Fibroblast of skin of left biceps (primary cell): ENCODE results near the gene DUS1L.

ENCODE experiments used
- DNase-seq, 2 experiments: peaks; one replicate each; pipeline ENCODE4 v3.0.0-alpha.2; 2013; ENCODE audit warnings: low read depth in 2 of 2

DUS1L gene

DNA sequence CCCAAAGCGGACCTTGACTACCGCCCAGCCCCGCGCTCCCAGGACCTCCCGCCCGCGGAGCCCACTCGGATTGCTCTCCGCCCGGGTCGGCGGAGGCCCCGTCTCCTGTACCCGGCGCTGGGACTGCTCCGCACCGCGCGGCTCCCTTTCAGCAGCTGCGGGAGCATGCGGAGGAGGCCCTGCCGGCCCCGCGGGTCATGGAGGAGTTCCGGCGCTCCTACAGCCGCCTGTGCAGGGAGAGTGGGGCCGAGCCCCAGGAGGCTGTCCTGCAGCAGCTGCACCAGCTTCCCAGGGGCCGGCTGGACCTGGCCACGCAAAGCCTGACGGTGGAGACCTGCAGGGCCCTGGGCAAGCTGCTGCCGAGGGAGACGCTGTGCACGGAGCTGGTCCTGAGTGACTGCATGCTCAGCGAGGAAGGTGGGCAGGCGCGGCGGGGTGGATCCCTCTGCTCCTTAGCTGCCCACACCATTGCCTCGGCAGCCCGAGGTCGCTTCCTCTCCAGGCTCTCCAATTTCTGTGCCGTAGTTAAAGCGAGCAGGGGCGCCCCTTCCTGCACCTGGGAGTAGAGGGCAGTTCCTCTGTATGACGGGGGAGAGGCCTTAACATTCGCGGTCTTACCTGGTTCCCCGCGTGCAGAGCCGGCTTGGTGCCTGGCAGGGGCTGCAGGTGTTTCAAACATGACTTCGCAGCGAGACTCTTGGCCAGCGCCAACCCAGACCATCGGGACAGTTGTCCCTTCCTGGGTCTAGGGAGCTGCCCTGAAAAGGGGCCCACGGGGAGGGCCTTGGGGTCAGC lies 42.0 kb downstream of the DUS1L start:
- DNase-seq = no peak

DNA sequence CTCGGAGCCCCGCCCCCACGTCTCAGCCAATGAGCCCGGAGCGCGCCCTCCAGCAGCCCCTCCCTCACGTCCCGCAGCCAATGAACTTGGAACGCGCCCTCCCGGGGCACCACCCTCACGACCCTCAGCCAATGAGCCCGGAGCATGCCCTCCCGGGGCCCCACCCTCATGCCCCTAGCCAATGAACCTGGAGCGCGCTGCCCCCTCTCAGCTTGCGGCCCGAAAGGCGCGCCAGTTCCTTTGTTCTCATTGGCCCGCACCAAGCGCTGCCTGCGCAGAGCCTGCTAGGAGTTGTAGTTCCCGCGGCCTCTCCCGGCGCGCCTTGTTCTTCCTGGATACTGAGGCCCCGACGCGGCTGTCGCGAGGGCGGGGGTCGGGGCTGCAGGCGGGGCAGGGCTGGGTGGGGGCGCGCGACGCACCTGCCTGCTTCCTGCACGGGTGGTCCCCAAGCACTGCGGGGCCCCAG lies 42.6 kb downstream of the DUS1L start, which contains the start of gene LRRC45:
Gene LRRC45 (plus strand): TSS at position 325 of the 466 bp plus-strand sequence. CDS start 339 bp downstream, outside the sequence.
- peak; percentile 99 for DNase-seq

DNA sequence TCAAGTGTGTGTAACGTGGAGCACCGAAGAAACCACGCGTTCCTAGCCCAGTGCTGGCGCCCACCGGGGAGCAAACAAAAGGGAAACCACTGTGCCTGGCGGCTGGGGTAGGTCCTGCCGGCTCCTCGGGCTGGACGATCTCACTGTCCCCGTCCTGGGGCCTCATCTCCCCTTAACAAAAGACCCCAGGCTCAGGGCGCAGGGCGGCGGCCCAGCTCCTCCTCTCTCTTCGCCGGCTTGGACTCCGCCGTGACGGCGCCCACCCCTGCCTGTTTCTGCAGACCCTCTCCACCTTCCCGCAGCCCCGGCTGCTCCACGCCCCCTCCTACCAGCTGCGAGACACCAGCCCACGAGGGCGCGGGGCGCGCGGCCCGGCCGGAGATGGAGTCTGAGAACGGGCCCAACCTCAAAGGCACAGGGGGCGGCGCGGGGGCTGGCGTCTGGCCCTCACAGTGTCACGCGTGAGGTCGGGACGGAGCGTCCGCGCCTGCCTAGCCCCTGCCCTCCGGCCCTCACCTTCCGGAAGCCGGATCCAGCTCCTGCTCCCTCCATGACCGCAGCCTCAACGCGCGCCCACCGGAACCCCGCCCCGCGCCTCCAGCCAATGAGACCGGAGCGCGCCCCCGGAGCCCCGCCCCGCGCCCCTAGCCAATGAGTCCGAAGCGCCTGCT lies 43.2 kb downstream of the DUS1L start, which contains the start of gene CENPX:
Gene CENPX (minus strand): TSS at position 569 of the 671 bp plus-strand sequence. CDS start 17 bp downstream, at position 552.
- DNase-seq = no peak

DNA sequence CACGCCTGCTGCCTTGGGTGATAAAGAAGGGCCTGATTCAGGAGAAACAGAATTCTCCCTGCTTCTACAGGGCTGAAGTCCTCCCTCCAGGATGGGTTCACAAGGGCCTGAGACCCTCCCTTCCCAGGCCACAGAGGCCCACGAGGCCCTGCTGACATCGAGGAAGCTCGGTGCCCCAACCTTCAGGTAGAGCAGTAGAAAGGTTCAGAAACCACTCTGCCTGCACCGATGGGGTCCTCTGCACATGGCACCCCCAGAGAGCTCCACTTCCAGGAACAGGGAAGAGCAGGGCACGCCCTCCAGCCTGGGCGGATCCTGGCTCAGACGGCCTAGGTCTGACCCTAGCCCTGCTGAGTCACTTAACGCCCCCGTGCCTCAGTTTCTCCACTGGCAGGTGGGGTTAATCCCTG lies 43.7 kb downstream of the DUS1L start:
- no peak for DNase-seq

DNA sequence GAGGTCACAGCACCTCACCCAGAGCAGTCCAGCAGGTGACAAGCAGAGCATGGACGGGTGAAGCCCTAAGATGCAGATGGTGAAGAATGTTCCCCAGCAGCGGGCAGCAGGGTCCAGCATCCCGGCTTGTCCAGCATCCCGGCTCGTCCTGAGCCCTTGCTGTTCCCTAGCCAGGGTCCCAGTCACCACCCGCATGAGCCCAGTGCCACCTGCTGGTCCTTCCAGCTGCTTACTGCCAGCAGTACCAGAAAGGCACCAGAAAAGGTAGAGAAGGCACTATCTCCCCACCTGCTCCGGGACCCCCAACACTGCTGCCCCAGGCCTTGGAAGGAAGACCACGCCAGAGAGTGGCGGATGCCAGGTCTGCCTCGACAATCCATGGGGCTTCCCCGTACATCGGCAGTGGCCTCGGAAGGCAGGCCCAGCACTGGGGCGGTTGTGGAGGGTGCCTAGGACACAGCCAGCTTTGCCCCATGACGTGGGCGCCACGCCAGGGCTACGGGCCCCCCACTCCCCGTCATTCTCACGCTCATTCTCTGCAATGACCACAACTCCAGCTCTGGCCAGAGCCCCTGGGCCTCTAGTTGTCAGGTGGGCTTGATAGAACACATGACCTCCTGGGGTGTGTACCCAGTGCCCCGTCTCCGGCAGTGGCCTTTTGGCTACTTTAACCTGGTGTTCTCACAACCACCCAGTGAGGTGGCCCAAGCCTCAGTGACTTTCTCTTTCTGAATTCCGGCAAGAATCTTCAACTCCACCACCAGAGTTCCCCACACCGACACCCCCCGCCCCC lies 44.3 kb downstream of the DUS1L start:
- DNase-seq = peak in 1 of 2 experiments; percentile 14

DNA sequence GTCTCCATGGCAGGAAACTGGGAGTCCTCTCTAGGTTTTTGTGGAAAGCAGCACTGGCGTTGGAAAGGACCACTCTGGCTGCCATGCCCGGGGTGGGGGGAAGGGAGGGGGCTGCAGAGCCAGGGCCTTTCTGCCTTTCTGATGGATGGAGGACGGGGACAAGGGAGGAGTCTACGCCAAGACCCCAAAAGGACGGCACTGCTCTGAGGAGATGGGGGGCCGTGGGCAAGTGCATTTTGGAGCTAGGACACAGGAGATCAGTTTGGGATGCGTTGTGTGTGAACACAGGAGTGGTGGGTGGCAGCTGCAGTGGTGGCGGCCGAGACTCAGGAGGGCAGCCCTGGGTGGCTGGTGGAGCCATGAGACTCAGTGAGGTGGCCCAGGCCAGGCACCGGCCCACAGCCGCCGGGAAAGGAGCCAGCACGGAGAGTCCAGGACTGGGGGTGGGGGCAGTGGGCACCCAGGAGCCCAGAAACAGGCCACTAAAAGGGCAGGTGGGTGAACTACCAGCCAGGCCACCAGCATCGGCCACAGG lies 45.0 kb downstream of the DUS1L start:
- no peak for DNase-seq

DNA sequence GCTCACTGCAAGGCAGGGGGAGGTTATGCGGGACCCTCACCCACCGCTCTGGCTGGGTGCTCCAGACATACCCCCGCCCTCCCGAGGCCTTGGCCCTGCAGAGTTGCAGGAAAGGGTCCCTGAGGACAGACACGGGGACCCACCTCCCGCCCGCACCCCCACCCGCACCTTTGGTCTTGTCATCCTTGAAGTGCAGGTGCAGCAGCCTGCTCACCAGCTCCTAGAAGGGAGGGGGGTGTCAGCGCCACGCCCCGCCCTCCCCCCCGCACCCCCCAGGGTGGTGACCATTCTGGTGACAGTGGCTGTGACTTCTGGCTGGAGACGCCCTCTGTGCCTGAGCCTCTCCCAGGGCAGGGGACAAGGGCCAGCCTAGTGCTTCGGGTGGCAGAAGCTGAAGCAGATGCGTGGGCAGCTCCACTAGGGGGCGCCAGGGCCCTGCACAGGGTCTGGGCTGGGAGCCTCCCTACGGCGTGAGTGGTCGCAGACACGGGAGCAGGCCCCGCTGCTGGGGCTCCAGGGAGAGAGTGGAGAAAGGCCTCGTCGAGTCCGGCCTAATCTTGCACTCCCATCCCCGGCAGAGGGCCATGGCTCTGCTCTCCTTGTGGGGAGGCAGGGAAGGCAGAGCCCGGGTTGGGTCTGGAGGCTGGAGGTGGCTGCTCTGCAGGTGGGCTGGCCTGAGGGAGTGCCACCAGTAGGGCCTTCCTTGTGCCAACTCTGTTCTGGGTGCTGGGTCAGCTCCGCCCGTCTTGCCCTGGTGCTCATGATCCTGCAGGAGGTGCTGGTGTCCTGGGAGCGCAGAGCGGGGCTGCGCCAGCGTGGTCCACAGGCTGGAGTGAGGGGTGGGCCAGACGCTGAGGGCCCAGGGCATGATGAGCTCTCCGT lies 45.7 kb downstream of the DUS1L start:
- no peak for DNase-seq

DNA sequence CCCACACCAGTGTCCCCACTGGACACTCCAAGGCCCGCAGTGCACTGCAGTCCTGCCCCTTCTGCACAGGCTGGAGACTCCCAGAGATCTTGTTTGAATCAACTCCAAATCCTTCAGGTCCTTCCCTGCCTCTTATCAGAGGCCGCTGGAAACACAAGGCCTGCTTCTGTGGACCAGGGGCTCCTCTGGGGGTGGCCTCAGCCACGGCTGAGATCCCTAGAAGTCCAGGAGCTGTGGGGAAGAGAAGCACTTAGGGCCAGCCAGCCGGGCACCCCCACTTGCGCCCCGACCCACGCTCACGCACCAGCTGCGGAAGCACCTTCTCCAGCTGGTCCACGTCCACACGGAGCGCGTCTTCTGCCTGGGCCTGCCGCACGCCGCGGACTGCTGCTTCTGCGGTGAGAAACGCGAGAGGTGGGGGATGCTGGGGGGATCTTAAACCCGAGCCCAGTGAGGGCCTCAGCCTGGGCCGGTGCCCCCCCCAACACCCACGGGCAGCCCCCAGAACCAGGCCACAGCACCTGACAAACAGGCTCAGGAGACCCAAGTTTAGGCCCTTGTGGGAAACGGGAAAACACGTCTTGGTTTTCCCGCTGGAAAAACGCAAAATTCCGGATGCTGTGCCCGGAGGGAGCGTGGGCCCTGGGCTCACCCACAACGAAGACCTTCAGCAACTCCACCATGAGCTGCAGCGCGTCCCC lies 46.5 kb downstream of the DUS1L start:
- no peak for DNase-seq

DNA sequence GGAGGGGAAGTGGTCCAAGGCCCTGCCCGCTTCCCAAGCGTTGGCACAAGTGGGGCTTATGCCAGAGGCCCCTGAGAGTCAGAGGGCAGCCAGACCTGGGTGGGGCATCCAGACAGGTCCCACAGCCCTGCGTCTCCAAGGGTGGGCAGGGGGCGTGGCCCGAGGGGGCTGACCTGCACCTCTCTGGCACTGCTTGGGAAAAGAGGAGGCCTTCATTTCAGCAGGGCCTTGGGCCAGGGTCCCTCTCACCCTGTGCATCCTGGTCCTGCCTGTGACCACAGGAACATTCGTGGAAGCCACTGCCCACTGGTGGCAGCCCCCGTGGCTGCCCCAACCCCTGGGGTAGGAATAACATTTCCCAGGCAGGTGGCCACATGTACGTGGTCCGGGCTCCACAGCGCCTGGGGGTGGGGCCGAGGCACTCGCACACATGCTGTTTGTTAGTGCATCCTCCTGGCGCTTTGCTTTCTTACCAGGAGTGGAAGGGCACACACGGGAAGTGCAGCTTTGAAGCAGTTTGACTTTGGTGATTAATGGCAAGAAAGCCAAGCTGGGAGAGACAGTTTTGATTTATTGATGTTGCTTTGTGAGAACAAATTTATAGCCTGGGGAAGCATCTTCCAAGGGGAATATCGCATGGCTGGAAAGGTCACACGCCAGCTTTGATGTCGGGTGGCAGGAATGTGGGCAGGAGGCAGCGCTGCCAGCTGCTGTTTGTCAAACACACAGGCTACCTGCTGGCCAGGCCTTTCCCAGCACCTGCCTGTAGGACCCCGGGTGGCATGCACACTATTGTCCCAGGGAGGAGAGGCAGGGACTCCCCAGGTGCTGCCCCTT lies 47.2 kb downstream of the DUS1L start:
- no peak for DNase-seq

DNA sequence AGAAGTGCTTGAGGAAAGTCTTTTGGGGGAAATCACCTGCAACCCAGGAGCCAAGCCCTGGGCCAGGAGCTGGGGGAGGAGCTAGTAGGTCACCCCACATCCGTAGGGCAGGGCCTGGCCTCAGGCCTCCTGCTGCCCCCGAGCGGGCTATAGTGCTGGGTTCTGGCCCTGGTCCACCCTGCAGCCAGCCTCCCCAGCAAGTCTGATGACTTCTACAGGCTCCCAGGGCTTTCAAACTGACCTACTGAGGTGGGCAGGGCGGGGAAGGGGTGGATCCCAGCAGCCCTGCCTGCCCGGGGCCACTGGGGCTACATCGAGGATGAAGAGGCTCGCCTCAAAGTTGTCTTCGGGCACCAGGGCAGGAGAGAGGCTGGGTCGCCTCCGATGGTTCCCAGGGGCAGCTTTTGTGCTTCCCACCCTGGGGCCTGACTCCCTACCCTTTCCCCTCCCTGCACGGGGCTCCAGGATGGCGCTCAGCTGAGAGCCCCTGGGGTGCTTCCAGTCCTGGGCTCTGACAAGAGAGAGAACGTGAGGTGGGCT lies 47.9 kb downstream of the DUS1L start:
- DNase-seq = no peak

DNA sequence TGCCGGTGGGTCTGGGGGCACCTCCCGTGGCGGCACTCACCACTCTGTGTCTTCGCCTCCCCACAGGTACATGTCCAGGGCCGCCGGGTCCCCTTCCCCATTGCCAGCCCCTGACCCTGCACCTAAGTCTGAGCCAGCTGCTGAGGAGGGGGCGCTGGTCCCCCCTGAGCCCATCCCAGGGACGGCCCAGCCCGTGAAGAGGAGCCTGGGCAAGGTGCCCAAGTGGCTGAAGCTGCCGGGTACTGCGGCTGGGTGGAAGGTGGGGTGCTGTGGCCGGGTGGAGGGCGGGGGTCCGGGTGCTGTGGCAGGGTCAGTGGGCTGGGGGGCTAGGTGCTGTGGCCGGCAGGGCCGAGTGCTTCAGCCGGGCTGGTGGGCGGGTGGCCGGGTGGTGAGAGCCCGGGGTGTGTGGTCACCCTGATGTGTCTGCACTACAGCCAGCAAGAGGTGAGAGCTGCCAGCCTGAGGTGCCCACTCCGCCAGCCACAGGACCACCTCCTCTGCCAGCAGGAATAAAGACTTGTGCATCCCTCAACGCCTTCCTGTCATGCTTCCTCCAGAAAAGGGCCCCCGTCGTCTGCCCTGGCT lies 48.6 kb downstream of the DUS1L start:
- DNase-seq = no peak

DNA sequence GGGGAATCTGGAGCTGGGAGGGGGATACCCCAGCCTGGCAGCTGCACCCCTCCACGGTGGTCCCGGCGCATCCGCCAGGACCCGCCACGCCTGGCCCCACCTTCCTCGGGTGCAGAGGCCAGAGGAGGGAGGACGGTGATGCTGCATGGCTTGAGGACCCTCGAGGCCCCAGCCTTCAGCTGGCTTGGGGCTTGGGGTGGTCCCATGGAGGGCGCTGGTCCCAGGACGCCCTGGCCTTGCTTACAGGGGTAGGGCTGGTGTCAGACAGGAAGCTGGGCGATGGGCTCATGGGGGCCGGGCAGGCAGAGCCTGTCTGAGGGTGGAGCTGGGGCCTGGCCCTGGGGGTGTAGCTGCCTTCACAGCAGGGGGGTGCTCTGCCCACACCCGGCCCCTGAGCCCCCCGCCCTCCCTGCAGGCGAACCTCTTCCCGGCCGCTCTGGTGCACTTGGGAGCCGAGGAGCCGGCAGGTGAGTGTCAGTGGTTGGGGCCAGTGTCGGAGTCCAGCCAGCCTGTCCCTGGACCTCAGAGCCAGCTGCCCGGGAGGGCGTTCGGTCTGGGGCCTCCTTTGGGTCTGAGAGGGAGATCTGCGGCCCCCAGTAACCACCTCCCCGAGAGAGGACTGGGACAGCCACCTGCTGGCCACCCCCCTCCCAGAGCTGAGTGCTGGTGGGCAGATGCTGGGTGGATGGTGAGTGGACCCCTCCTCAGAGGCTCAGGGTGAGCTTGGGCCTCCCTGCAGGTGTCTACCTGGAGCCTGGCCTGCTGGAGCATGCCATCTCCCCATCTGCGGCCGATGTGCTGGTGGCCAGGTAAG lies 49.3 kb downstream of the DUS1L start:
- DNase-seq = no peak

DNA sequence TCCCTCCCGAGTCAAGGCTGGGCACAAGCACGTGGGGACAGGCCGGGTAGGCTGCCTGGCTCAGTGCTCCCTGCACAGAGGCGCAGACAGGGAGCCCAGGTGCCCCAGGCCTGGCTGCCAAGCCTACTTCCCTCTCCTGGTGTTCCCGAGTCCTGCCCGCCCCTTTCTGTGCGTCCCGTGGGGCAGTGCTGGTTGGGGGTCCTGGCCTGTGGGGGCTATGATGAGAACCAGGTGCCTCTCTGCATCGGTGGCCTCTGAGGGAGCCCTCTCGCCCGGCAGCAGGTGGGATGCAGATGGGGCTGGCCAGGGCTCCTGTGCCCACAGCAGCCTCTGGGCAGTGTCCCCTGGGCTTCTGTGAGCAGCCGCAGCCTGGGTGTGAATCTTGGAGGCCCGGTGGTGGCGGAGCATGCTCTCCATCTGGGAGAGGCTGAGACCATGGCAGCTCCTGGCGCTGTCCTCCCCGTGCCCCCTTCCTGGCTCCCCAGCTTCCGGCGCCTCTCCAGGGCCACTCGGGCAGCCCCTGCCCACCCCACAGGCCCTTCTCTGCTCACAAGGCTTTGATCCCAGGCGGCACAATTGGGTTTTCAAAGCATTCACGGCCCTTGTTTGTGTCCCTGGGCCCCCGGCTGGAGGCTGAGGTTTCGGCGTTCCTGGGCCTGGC lies 50.2 kb downstream of the DUS1L start:
- DNase-seq = no peak

DNA sequence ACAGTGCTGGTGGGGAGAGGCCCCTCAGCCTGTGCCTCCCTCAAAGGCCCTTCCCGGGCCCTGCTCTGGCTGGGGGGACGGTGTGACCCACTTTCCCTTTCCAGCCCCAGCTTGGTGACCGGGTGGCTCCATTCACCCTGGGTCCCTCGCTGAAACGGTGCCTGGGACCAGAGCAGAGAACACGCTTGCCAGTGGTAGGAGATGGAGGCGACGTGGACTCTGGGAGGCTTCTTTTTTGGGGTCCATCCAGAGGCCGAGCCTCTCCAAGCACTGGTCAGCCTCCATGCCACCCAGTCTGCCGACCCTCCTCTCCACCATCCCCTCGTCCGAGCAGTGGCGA lies 50.7 kb downstream of the DUS1L start:
- DNase-seq = no peak

DNA sequence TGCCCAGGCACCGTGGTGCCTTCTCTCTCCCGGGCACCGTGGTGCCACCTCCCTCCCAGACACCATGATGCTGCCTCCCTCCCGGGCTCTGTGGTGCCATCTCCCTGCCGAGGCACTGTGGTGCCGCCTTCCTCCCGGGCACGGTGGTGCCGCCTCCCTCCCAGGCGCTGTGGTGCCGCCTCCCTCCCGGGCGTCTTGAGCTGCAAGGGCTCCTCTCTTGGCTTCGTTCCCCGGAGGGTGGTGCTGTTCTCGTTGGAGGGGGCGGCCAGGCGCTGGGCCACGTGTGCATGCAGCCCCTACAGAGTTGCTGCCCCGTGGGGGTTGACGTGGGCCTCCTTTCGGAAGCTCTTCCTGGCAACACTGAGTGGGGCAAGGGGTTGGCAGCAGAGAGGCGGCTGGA lies 51.2 kb downstream of the DUS1L start:
- DNase-seq = no peak

DNA sequence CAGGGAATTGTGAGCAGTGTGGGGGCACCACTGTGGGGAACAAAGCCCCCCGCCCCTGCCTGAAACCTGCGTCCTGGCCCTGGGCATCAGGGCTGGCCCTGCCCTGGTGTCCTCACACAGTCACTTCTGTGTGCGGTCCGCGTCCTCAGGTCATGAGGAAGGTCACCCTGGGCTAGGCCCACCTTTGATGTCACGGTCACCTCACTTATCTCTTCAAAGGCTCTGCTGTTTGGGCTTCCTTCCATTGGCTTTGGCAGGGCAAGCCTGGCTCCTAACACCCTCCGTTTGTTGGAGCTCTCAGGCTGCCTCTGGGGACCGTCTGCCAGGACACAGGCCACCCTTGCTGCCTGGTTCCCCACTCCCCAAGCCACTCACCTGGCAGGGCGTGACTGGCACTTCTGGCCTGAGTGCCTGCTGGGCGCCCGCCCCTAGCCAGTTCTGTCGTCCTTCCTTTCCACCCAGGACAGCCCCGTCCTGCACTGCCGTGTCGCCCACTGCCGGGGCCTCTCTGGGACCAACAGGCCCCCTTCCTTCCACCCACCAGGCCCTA lies 51.8 kb downstream of the DUS1L start:
- no peak for DNase-seq

DNA sequence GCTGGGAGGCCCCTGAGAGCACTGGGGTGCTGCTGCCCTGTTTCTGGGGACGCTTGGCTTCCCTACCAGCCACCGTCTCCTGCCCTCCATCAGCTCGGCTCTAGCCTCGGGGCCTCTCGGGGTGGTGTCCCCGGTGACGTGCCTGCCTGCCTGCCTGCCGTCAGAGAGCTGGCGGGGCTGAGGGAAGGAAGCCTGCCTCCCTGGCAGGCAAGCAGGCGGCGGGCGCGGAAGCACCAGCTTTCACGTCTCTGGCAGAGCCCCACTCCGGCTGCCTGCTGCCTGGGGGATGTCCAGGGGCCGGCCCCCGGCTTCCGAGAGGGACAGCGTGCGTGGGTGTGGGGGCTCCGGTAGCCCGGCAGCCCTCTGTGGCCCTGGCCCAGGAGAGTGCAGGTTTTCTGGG lies 52.3 kb downstream of the DUS1L start:
- DNase-seq = no peak
